HCT116 (cell line): Measurements from ENCODE around the gene SLC25A39. TPM values are rescaled to one million over a fixed set of nuclear protein-coding genes. Genes with fewer than 3 reads are reported as not detected.

ENCODE experiments used
- ATAC-seq: fragments of 200-7000 bp; cut with Tn5 transposase; 2 replicates; pipeline ENCODE4 v1.9.1; 2020; ENCODE audit warnings: mild to moderate bottlenecking, moderate library complexity
- BruUV-seq: library from RNA; stranded (reverse); fragments of 400-500 nt; replicated peaks from 2 replicates; lab custom pipeline; 2021; lab: Mats Ljungman, UMichigan
- CTCF ChIA-PET: fragments of 300-600 bp; sonication (Branson Sonifier 250); formaldehyde crosslinking; loops from one replicate; lab custom pipeline; 2021; ENCODE audit warnings: antibody characterized with exemption; lab: Charles Lee
- POLR2A ChIA-PET: fragments of 300-600, 350-600 bp; sonication (Branson Sonifier 250); formaldehyde crosslinking; loops from one replicate; lab custom pipeline; 2021; ENCODE audit warnings: antibody characterized with exemption; lab: Charles Lee
- RAD21 ChIA-PET, 2 experiments: fragments of 300-600 bp; sonication (Branson Sonifier 250); formaldehyde crosslinking; loops; one replicate each; lab custom pipeline; 2023; ENCODE audit warnings: low total read pairs in 2 of 2; ENCODE audit not compliant: uncharacterized antibody in 2 of 2, unreplicated experiment in 2 of 2, low non-redundant PET in 1 of 2; lab: Charles Lee
- DNase-seq: peaks from one replicate; pipeline ENCODE4 v3.0.0-alpha.2; 2010; ENCODE audit warnings: low read depth, low spot score
- H2AFZ ChIP-seq: fragments of 200-600 bp; shearing (Covaris generic), sonication (generic); 2 replicates; pipeline ENCODE4 v1.6.1; 2017; ENCODE audit warnings: low read depth, mixed run types, mixed read lengths, antibody characterized with exemption, low read length; ENCODE audit not compliant: poor library complexity, severe bottlenecking
- H3K27ac ChIP-seq: 2 replicates; pipeline ENCODE4 v1.5.1; 2012; ENCODE audit warnings: low read depth, low read length
- H3K27me3 ChIP-seq: fragments of 200-600 bp; sonication (generic); 2 replicates; pipeline ENCODE4 v1.6.1; 2016; ENCODE audit warnings: mixed run types, low read length, mixed read lengths; ENCODE audit not compliant: insufficient read depth
- H3K36me3 ChIP-seq, 2 experiments: fragments of 200-500 bp in 1 of 2; fragments of 200-600 bp in 1 of 2; sonication (Bioruptor generic) in 1 of 2; sonication (generic) in 1 of 2; 2 replicates each; pipeline versions ENCODE4 v1.5.1 to v1.6.1; 2014 to 2016; ENCODE audit warnings: low read length in 2 of 2, inconsistent platforms in 1 of 2, mixed read lengths in 1 of 2, mixed run types in 1 of 2; ENCODE audit not compliant: insufficient read depth in 2 of 2, control insufficient read depth in 1 of 2
- H3K4me1 ChIP-seq, 2 experiments: fragments of 200-600 bp in 1 of 2; sonication (generic) in 1 of 2; 2 replicates each; pipeline versions ENCODE4 v1.5.1 to v1.6.1; 2012 to 2017; ENCODE audit warnings: low read length in 2 of 2, inconsistent platforms in 1 of 2, mild to moderate bottlenecking in 1 of 2, mixed read lengths in 1 of 2, mixed run types in 1 of 2, moderate library complexity in 1 of 2; ENCODE audit not compliant: insufficient read depth in 2 of 2, control insufficient read depth in 1 of 2
- H3K4me2 ChIP-seq: fragments of 200-600 bp; sonication (generic); 2 replicates; pipeline ENCODE4 v1.6.1; 2017; ENCODE audit warnings: mixed run types, low read length, mixed read lengths
- H3K4me3 ChIP-seq, 2 experiments: fragments of 200-600 bp in 1 of 2; sonication (generic) in 1 of 2; replicated peaks in 1 of 2; 2 replicates each; pipeline ENCODE4 v1.5.1; 2011 to 2016; ENCODE audit warnings: low read length in 2 of 2, control low read depth in 1 of 2, low read depth in 1 of 2, mild to moderate bottlenecking in 1 of 2, mixed read lengths in 1 of 2, mixed run types in 1 of 2
- H3K79me2 ChIP-seq: fragments of 200-600 bp; sonication (generic); 2 replicates; pipeline ENCODE4 v1.6.1; 2017; ENCODE audit warnings: mild to moderate bottlenecking, mixed run types, low read length, moderate library complexity, mixed read lengths; ENCODE audit not compliant: insufficient read depth
- H3K9ac ChIP-seq: fragments of 200-600 bp; sonication (generic); 2 replicates; pipeline ENCODE4 v1.6.1; 2016; ENCODE audit warnings: low read length, mixed read lengths
- H3K9me2 ChIP-seq: fragments of 200-600 bp; sonication (generic), shearing (Covaris generic); 2 replicates; pipeline ENCODE4 v1.6.1; 2017; ENCODE audit warnings: mixed run types, mild to moderate bottlenecking, moderate library complexity; ENCODE audit not compliant: insufficient read depth
- H3K9me3 ChIP-seq, 2 experiments: fragments of 200-500 bp in 1 of 2; fragments of 200-600 bp in 1 of 2; sonication (Bioruptor generic) in 1 of 2; sonication (generic) in 1 of 2; 2 replicates each; pipeline ENCODE4 v1.6.1; 2014 to 2017; ENCODE audit warnings: low read length in 2 of 2, mixed read lengths in 2 of 2, inconsistent platforms in 1 of 2, low read depth in 1 of 2, mild to moderate bottlenecking in 1 of 2, mixed run types in 1 of 2, moderate library complexity in 1 of 2; ENCODE audit not compliant: control insufficient read depth in 1 of 2, insufficient read depth in 1 of 2
- H4K20me1 ChIP-seq: fragments of 200-600 bp; sonication (generic), shearing (Covaris generic); 2 replicates; pipeline ENCODE4 v1.6.1; 2017; ENCODE audit warnings: mixed run types, mild to moderate bottlenecking, moderate library complexity; ENCODE audit not compliant: insufficient read depth
- ATF3 ChIP-seq: IDR thresholded peaks from 2 replicates; pipeline ENCODE4 v1.6.1; 2012
- CBX3 ChIP-seq: IDR thresholded peaks from 2 replicates; pipeline ENCODE4 v1.6.1; 2012; ENCODE audit warnings: low read depth
- CEBPB ChIP-seq: IDR thresholded peaks from 2 replicates; pipeline ENCODE4 v1.6.1; 2012; ENCODE audit warnings: low read depth
- EGR1 ChIP-seq: IDR thresholded peaks from 2 replicates; pipeline ENCODE4 v1.6.1; 2012; ENCODE audit warnings: low read depth
- ELF1 ChIP-seq: IDR thresholded peaks from 2 replicates; pipeline ENCODE4 v1.6.1; 2012; ENCODE audit warnings: low read depth, borderline replicate concordance
- EZH2 ChIP-seq: fragments of 200-600 bp; sonication (generic); IDR thresholded peaks from 2 replicates; pipeline ENCODE4 v1.6.1; 2017; ENCODE audit warnings: antibody characterized with exemption, mixed run types
- EZH2phosphoT487 ChIP-seq: fragments of 200-600 bp; IDR thresholded peaks from 2 replicates; pipeline ENCODE4 v1.6.1; 2018; ENCODE audit warnings: antibody characterized with exemption, borderline replicate concordance
- FOSL1 ChIP-seq: IDR thresholded peaks from 2 replicates; pipeline ENCODE4 v1.6.1; 2012; ENCODE audit warnings: low read depth
- JUND ChIP-seq: IDR thresholded peaks from 2 replicates; pipeline ENCODE4 v1.6.1; 2012
- MAX ChIP-seq: IDR thresholded peaks from 2 replicates; pipeline ENCODE4 v1.6.1; 2012
- POLR2A ChIP-seq: IDR thresholded peaks from 2 replicates; pipeline ENCODE4 v1.7.0; 2011; ENCODE audit warnings: borderline replicate concordance; ENCODE audit not compliant: insufficient read depth, insufficient read length; ENCODE audit errors: extremely low read depth
- POLR2AphosphoS5 ChIP-seq: IDR thresholded peaks from 2 replicates; pipeline ENCODE4 v1.6.1; 2011; ENCODE audit warnings: mild to moderate bottlenecking, low read depth, low read length, moderate library complexity
- RAD21 ChIP-seq: IDR thresholded peaks from 2 replicates; pipeline ENCODE4 v1.6.1; 2012; ENCODE audit warnings: low read depth, mild to moderate bottlenecking
- REST ChIP-seq: IDR thresholded peaks from 2 replicates; pipeline ENCODE4 v1.6.1; 2012; ENCODE audit warnings: low read depth
- SIN3A ChIP-seq: IDR thresholded peaks from 2 replicates; pipeline ENCODE4 v1.6.1; 2012; ENCODE audit warnings: low read depth
- SP1 ChIP-seq: IDR thresholded peaks from 2 replicates; pipeline ENCODE4 v1.6.1; 2012; ENCODE audit warnings: low read depth
- SRF ChIP-seq: IDR thresholded peaks from 2 replicates; pipeline ENCODE4 v1.6.1; 2012; ENCODE audit warnings: low read depth
- TCF7L2 ChIP-seq: IDR thresholded peaks from 2 replicates; pipeline ENCODE4 v1.7.0; 2011; ENCODE audit warnings: borderline replicate concordance, inconsistent platforms; ENCODE audit not compliant: insufficient read depth, insufficient read length; ENCODE audit errors: extremely low read depth
- YY1 ChIP-seq: IDR thresholded peaks from 2 replicates; pipeline ENCODE4 v1.6.1; 2011; ENCODE audit warnings: low read length, low read depth, moderate library complexity, mild to moderate bottlenecking; ENCODE audit not compliant: insufficient replicate concordance; ENCODE audit errors: extremely low read depth
- ZBTB33 ChIP-seq: IDR thresholded peaks from 2 replicates; pipeline ENCODE4 v1.6.1; 2011; ENCODE audit warnings: mild to moderate bottlenecking, low read length, moderate library complexity; ENCODE audit not compliant: insufficient replicate concordance; ENCODE audit errors: extremely low read depth
- ZNF274 ChIP-seq: fragments of 200-500 bp; sonication (Bioruptor generic); IDR thresholded peaks from 2 replicates; pipeline ENCODE4 v1.6.1; 2014; ENCODE audit warnings: mild to moderate bottlenecking, low read depth, low read length, inconsistent platforms
- intact Hi-C: fragments of 100-400 bp; cut with micrococcal nuclease; formaldehyde crosslinking; loops from 2 replicates; pipeline ENCODE4 v1.10.0; 2022
- total RNA-seq: library from RNA; stranded (reverse); gene quantifications from one replicate; pipeline ENCODE4 v1.2.1, GENCODE V29; 2021; ENCODE audit not compliant: unreplicated experiment

SLC25A39 gene
- total RNA-seq, 1 experiment from 2014 or later, result 326 TPM

- CTCF ChIA-PET, result interaction anchor here (0.9 to 3.3 kb wide), 15 partner anchors 14 to 401 kb away, joined by 3 to 19 read pairs (median 6); partner anchors contain the start of genes FAM171A2, SLC25A39 and TMUB2
- peak within 1 kb of the TSS; percentile 90 for H3K4me2 ChIP-seq
- no TSS peak for BruUV-seq
- H3K9ac ChIP-seq, result peak within 1 kb of the TSS; percentile 71
- no peaks in the 10 kb centered on the region for H4K20me1 ChIP-seq
- POLR2A ChIA-PET, result interaction anchor here (0.6 to 1.7 kb wide), 9 partner anchors 12 to 818 kb away, joined by 3 to 7 read pairs (median 5); partner anchors contain the start of genes SLC25A39 and TMUB2
- H2AFZ ChIP-seq, result no peak within 1 kb of the TSS
- H3K4me1 ChIP-seq, result peaks cover 4 to 18% of the 10 kb centered on the region in 2 experiments; a peak in 3 of 4 replicates
- peak; percentile 99 for DNase-seq
- RAD21 ChIA-PET, result interaction anchor here in 1 of 2 experiments (0.6 kb wide), 1 partner anchor 261 kb away, joined by 4 read pairs; no protein-coding TSS in a partner anchor
- H3K27ac ChIP-seq, result peak within 1 kb of the TSS; percentile 67
- no peaks in the 10 kb centered on the region for H3K9me2 ChIP-seq
- intact Hi-C loops, result no loop called here
- ATAC-seq, result peak; percentile 98
- no peaks in the 10 kb centered on the region for H3K9me3 ChIP-seq
- H3K27me3 ChIP-seq, result no peaks in the 10 kb centered on the region
- peak within 1 kb of the TSS; percentile 74 to 97 for H3K4me3 ChIP-seq
- H3K36me3 ChIP-seq, result no peaks in the 10 kb centered on the region
- no peaks in the 10 kb centered on the region for H3K79me2 ChIP-seq
- TF ChIP-seq POLR2AphosphoS5 (peak; percentile 95), EZH2 (no peak), ATF3 (no peak), JUND (no peak; the same call in 1 of the 2 replicates), POLR2A (peak; percentile 76), RAD21 (no peak), EZH2phosphoT487 (no peak), ZNF274 (no peak), TCF7L2 (no peak), SIN3A (peak; percentile 97), CEBPB (no peak), SRF (no peak), REST (no peak), SP1 (peak; percentile 85), EGR1 (no peak), YY1 (peak; percentile 78), ELF1 (no peak; the same call in 1 of the 2 replicates), ZBTB33 (peak; percentile 7), MAX (peak; percentile 87), CBX3 (no peak; the same call in none of the 2 replicates), FOSL1 (no peak)
Observed at GRCh38 chr17:44344939-44345453, 20.4 kb upstream of the SLC25A39 start, which contains the start of gene GRN. GRN (plus strand) TSS chr17:44345302; CDS start chr17:44349165, 3,863 bp downstream.
